C4-2B (cell line): Measurements from ENCODE around the gene ZNF614.

Experiments
- ZFX ChIP-seq: fragments of 450-650 bp; IDR thresholded peaks from 2 replicates; pipeline ENCODE4 v1.6.1; 2017
- TF ChIP-seq, protein P1 (sequence below): fragments of 450-650 bp; conservative IDR thresholded peaks from 2 replicates; pipeline ENCODE4 v1.5.1; 2017; ENCODE audit warnings: mild to moderate bottlenecking

DNA sequence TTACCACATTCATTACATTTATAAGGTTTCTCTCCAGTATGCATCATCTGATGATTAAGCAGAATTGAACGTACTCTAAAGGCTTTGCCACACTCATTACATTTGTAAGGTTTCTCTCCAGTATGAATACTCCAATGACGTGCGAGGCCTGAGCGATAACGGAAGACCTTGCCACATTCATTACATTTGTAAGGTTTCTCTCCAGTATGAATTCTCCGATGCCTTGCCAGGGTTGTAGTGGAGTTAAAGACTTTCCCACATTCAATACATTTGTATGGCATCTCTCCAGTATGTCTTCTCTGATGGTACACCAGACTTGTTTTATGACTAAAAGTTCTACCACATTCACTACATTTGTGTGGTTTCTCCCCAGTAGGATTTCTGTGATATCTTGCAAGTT is 37.2 kb upstream of the ZNF614 start:
- TF ChIP-seq, protein P1, sequence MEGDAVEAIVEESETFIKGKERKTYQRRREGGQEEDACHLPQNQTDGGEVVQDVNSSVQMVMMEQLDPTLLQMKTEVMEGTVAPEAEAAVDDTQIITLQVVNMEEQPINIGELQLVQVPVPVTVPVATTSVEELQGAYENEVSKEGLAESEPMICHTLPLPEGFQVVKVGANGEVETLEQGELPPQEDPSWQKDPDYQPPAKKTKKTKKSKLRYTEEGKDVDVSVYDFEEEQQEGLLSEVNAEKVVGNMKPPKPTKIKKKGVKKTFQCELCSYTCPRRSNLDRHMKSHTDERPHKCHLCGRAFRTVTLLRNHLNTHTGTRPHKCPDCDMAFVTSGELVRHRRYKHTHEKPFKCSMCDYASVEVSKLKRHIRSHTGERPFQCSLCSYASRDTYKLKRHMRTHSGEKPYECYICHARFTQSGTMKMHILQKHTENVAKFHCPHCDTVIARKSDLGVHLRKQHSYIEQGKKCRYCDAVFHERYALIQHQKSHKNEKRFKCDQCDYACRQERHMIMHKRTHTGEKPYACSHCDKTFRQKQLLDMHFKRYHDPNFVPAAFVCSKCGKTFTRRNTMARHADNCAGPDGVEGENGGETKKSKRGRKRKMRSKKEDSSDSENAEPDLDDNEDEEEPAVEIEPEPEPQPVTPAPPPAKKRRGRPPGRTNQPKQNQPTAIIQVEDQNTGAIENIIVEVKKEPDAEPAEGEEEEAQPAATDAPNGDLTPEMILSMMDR, result no peak
- no peak for TF ChIP-seq ZFX
